GM19397 (cell line): ENCODE results near the gene TSPAN15.
"Not testable (repeated sequence)": the region's sequence is repeated elsewhere in the genome, so short reads cannot be mapped to it uniquely, and the experiment has no call there.

Experiments
- ATAC-seq: cut with Tn5 transposase; IDR thresholded peaks from one replicate; pipeline ENCODE4 v1.9.1; 2021; ENCODE audit warnings: mild to moderate bottlenecking, moderate library complexity; ENCODE audit not compliant: unreplicated experiment

Gene TSPAN15

DNA sequence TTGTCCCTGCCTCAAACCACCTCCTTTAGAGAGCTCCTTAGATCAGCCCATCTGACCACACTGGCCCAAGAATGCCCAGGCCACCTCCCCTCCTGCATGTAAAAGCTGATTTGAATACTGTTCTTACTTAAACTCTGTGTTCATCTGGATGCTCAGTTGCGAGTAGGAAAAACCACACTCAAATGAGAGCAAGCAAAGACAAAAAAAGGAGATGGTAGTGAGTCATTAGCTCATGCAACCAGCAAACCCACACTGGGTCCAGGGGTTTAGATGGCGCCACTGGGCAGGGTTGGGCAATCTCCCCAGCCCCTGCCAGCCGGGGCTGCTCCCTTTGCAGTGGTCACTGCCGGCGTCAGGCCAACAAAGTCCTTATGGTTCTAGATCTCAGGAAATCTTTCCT lies 32.7 kb downstream of the TSPAN15 start:
- ATAC-seq, result no peak

DNA sequence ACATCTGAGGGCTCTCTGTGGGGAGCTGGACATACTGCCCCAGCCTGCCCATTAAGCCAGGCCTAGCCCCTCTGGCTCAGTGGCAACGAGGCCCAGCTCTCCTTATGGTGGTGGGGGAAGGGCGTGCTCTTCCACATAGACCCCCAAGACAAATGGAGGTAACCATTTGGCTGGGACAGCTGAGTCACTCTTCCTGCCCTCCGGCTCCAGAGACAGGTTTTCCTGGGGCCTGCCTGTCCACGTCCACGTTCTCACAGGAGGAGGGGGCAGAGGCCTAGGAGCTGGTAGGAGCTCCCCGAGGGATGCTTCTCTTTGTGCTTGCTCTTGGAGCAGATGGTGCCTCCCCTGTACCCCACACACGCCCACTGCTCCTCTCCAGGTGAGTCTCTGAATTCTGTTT lies 33.5 kb downstream of the TSPAN15 start:
- no peak for ATAC-seq

DNA sequence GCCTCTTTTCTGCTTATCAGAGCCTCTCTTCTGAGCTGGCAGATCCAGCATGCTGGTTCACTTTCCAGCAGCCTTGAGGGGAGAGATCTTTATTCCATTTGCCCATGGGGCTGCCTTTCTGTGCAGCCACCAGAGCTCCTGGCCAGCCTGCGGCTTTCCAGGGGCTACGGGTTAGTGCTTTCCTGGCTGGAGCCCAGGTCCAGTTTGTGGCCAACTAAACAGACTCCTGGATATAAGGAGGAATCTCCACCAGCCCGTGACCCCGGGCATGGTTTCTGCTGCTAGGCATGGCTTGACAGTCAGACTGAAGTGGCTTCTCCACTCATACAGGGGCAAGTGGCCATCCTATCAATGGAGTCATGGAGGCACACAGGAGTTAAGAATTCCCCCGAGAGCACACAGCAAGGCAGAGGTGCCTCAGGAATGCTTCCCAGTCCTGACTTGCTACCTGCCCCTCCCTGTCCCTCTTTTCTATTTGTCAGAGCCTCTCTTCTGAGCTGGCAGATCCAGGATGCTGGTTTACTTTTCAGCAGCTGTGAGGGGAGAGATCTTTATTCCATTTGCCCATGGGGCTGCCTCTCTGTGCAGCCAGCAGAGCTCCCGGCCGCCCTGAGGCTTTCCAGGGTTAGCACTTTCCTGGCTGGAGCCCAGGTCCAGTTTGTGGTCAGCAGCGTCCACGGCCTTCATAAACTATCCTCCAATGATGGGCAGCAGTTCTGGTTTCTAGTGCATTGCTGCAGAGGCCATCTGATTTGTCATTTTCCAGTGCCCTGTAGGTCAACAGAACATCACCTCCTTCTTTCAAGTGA lies 35.9 kb downstream of the TSPAN15 start:
- ATAC-seq, result no peak

DNA sequence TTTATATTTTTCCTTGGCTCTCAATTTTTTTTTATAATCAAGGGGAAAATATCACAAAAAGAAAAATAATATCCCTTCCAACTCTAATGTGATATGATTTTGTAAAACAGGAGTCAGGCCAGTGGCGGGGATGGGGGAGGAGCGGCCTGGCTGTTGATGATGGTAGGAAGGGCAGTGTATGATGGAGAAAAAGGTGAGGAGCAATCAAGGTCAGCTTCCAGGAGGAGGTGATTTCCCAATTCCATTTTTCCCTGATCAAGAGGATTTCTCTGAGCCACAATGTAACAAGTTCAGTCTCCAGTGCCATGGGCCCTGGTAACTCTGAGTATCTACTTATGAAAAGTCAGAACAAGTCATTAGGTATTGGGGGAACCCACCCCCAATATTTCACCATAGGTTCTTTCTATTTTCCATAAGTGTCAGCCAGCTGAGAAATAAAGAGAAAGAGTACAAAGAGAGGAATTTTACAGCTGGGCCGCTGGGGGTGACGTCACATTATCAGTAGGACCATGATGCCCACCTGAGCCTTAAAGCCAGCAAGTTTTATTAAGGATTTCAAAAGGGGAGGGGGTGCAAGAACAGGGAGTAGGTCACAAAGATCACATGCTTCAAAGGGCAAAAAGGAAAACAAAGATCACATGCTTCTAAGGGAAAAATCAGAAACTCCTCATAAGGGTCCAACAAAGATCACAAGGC lies 37.0 kb downstream of the TSPAN15 start:
- not testable (repeated sequence) for ATAC-seq

DNA sequence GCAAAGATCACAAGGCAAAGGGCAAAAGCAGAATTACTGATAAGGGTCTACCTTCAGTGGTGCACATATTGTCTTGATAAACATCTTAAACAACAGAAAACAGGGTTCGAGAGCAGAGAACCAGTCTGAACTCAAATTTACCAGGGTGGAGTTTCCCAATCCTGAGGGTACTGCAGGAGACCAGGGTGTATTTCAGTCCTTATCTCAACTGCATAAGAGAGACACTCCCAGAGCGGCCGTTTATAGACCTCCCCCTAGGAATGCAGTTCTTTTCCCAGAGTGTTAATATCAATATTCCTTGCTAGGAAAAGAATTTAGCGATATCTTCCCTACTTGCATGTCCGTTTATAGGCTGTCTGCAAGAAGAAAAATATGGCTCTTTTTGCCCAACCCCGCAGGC lies 37.6 kb downstream of the TSPAN15 start:
- ATAC-seq, result not testable (repeated sequence)

DNA sequence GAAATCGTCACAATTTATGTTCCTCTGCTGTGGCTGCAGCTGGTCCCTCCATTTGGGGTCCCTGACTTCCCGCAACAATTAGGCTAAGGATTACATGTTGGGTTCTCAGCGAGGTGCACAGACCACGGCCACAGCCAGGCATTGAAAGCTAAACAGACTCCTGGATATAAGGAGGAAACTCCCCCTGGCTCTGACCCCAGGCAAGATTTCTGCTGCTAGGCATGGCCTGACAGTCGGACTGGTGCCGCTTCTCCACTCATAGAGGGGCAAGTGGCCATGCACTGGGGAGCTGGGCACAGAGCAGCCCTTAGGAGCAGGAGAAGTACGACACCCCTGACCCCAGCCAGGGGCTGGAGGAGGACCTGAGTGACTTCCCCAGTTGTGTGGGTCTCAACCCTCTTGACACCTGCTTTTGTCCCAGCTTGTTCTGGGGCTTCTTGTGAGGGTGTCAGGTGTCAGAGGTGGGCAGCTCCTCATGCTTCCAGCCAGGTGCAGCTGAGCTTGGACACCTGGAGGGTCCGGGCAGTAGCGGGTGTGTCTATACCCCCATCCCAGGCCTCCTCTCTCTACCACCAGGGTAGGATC lies 38.3 kb downstream of the TSPAN15 start:
- no peak for ATAC-seq

DNA sequence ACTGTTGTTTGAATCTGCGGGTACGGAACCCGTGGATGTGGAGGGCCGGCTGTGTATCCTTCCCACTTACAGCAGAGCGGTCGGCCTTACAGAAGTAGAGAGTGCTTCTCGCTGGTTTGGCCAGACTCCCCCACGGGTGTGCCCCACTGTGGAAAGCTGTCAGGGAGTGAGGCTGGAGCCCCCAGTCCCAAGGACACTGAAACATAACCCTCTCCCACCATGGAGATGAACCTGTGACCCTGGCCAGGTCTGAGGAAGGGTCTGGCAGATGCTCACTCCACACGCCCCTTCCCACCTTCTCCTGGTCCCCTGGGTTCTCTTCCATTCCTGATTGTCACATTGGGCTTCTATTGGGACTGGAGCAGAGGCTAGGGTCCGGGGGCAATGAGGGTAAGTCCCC lies 39.6 kb downstream of the TSPAN15 start:
- no peak for ATAC-seq

DNA sequence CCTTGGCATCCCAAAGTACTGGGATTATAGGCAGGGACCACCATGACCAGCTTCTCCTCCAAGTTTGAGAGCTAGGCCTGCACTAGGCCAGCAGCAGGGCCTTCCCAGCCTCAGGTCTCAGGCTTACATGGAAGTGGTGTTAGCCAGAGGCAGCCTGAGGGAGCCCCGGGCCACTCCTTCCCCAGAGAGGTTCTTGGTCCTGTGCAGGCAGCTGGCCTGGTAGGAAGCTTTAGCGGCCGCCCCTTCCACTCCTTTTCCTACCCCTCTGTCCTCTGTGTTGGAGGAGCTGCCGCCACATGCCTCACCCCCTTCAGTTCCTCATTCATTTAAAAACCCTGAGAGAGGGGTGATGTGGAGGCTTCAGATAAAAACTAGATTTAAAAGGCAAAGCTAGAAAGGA lies 40.3 kb downstream of the TSPAN15 start:
- ATAC-seq, result no peak

DNA sequence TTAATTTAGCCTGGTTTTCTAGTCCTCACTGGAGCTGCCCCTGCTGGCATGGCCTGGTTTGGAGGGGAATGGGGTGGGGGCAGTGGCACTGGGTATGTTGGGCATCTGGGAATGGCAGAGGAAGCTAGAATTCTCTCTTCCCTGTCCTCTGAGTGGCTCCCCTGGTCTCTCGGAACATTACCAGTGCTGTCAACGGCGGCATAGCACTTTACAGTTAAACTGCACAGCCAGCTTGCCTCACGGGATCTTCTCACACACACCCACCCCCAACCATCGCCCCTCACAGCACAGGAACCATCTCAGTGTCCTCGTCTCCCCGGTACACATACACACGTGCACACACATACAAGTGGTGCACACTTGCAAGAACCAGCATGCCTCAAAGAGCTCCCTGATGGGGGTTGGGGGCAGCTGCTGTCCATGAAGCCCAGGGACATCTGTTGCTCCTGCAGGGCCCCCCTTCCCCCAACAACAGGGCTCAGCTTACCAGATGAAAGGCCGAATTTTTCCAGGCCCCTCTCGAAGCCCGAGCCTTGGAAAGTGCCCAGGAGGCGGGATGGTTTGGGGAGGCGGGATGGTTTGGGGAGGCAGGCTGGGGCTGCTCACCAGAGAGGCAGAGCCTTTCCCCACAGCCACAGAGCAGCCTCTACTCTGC lies 41.0 kb downstream of the TSPAN15 start:
- ATAC-seq, result no peak

DNA sequence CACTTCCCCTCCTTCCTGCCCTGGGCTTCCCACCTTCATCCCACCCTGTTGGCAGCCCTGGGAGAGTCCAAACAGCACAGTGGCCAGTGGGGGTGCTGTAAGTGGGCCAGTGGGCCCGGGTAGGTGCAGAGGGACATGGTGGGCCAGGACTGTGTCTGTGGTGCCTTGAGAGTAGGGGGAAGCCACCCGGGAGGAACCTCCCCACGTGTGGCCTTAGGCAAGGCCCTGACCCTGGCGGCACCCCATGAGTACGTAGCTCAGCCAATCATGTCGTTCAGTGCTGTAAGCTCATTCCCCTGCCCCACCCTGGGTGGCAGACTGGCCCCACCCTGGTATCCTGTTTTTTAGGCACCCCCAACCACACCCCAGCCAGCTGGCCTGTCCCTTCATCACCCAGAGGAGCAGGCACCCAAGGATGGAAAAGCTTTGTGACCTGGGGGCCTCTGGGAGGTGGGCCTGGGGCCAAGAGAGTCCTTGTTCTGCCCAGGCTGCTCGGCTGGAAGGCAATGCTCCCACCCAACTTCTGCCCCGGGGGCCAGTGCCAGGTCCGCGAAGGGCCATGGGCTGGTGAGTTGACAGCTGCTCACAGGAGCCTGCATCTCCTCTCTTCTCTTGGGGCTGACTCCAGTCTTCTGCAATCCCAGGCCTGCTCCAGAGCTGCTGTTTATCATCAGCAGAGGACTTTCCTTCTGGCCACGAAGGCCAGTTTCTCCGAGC lies 41.6 kb downstream of the TSPAN15 start:
- no peak for ATAC-seq

DNA sequence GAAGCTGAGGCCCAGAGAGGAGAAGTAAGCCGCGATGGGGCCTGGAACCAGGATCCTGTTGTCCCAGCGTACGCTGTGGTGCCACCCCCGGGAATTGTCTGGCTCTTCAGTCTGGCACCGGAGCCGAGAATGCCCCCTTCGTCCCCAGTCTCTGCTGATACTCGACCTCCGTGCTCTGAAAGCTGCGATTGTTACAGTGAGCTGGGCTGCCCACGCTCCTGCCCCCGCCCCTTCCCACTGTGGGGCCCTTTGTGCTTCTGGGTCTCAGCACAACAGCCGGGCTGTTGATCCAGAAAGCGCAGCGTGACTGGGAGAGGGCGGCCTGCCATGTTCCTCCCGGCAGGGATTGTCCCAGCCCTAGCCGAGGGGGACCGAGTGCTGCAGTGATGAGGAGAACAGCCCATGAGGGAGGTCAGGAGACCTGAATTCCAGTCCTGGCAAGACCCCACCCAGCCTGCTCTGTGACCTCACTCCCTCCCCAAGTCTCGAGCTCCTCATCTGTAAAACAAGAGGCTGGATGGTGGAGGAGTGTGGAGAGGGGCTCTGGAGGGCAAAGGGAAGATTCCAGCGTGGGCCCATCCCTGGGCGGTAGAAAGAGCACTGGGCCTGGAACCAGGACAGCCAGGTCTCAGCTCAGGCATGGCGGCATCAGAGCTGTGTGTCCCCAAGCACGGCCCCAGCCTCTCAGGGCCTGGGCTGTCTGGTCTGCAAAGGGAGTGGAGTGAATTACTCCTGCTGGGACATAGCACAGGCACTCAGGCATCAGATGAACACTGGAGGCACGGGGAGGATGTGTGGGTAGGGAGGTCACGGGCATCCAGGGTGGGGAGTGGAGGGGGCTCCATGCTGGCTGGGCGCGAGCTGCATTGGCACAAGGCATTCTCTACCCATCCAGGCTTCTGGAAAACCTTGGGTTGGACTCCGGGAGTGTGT lies 43.6 kb downstream of the TSPAN15 start:
- no peak for ATAC-seq

DNA sequence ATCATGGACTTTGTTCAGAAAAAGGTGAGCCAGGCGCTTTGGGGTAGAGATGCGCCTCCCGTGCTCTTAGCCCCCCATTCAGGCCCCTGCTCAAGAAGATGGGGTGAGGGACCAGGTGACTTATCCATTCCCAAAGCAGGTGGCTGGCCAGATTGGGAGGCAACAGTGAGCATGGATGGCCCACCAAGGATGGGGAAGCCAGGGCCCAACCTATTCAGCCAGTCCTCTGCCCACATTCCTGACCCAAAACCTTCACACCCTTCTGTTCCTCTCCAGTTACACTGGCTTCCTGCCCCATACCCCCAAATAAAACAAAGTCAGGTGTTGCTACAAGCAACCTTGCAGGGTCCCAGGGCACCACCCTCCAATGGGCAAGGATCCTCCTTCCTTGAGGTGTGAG lies 44.4 kb downstream of the TSPAN15 start:
- no peak for ATAC-seq

DNA sequence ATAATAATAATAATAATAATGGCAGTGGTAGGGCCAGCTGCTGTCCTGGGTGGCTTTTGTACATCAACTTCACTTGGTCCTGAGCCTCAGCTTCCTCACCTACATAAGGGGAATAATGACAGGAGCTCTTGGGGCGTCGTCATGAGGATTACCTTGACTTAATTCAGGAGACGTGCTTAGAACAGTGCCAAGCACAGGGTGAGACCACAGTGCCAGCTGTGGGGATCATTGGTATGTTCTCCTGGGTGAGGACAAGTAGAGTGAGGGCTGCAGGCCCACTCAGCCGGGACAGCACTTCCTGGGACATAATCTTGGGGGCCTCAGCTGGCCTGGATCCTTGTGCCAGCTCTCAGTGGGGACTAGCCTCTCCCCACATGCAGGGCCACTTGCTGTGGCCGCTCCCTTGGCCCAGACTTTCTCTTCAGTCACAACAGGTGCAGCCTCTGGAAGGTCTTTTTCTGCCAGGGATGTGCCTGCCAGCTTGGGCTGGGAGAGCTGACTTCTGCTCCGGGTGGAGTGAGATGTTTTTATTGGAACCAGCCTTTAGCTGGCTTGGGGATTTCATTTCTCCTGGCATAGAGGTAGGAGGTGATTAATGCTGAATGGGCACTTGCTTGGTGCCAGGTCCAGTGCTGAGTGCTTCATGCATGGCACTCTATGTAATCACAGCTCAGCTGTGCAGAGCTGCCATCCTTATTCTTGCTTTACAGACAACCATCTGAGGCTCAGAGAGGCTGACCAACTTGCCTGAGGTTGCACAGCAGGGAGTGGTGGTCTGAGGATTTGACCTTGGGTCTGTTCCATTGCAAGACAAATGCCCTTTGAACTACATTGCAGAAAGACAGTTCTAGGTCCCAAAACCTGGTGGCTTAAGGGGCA lies 45.3 kb downstream of the TSPAN15 start:
- no peak for ATAC-seq

DNA sequence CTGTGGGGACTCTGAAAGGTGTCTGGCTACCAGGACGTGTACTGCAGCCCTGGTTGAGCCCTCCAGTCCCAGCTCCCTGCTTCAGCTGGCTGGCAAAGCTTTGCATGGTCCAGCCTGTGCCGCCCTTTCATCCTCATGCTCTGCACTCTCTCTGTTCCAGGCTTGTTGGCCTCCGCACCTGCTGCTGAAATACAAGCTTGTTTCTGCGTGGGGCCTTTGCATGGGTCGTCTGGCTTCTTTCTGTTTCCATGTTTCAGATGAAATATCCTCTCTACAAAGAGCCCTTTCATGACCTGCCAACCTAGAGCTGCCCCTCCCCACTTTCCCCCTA lies 45.9 kb downstream of the TSPAN15 start:
- no peak for ATAC-seq

DNA sequence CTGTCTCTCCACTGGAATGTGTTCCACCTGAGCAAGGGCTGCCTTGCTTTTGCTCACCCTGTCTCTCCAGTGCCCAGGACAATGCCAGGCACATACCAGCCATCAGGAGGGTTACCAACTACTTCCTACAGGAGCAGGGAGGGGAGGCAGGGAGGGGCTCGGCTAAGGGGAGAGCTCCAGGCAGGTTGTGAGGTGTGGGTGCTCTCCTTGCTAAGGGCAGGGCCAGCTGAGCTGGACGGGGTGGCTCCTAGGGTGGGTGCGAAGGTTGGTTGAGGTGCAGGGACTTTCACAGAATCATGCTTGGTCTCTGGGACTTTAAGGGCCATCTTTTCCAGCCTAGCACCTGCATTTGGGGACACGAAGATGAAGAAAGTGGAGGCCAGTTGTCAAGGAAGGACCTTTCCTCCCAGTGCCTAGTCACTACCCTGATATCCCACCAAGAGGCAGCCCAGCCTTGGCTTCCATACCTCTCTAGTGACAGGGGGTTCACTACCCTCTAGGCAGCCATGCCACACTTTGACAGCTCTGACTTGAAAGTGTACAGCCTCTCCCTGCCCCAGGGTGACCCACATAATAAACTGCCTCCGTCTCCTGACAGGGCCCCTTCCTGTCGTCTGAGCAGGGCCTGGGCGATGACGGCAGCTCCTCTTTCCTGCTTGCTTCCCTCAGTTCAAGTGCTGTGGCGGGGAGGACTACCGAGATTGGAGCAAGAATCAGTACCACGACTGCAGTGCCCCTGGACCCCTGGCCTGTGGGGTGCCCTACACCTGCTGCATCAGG lies 46.5 kb downstream of the TSPAN15 start:
- no peak for ATAC-seq

DNA sequence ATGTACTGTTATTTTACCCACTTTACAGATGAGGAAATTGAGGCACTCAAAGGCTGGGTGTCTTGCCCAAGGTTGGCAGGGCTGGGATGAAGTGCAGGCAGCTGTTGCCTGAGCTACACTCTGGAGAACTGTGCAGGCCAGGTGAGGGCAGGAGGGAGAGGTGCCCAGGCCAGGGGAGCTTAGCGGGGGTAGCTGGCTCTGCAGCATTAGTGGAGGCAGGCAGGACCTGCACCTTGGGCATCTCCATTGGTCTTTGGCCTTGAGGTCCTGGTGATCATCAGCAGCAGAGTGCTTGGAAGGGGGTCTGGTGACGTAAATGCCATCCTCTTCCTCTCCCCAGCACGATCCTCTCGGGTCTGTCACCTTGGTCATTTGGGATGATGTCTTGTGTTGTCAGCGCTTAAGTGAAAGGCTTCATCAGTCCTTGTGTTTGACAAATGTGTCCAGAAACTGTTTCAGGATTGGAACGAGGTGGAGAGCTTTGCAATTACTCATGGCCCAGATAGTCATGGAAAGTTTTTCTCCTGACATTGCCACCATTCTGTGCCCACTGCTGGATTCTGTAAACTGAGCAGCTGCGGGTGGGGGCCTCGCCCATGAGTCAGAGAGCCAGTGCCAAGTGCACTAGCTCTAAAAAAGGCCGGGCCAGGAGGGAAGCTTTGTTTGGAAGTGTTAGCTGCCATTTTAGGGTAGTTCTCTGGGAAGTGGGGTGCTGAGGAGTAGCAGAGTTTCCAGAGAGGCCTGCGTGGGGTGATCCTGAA lies 47.6 kb downstream of the TSPAN15 start:
- no peak for ATAC-seq
